ENCODE measurements around the gene NAA50.

The NAA50 gene

DNA sequence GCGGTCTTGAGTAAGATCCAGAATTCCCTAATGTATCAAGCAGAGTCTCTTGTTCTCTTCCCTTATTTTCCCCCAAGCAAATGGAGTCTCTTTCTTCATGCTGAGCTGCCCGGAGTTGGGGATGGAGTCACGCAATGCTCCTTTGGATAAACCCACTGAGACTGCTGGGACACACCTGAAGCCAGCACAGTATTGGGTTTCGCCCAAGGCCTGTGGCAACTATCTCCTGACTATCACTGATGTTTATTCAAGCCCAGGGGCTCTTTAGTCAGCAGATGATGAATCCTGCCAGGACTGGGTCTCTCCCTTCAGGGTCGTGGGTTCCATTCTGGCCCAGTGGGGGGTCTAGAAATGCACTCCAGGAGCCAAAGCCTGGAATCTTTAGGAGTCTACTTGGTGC is 60.9 kb downstream of the NAA50 start:
- no peak for DNase-seq (ENCODE audit: low spot score)

- DNase-seq (ENCODE audit: low spot score) = no peak
Observed at GRCh38 chr3:113684271-113684819, 61.7 kb downstream of the NAA50 start.

- no peak for DNase-seq (ENCODE audit: low spot score)
Observed at GRCh38 chr3:113678773-113679172, 67.3 kb downstream of the NAA50 start.

- no peak for DNase-seq (ENCODE audit: low spot score)
Observed at GRCh38 chr3:113677737-113678136, 68.3 kb downstream of the NAA50 start.

- no peak for DNase-seq (ENCODE audit: low spot score)
Observed at GRCh38 chr3:113676261-113676660, 69.8 kb downstream of the NAA50 start.

GRCh38 chr3:113673593-113673992 is 72.5 kb downstream of the NAA50 start:
- no peak for DNase-seq (ENCODE audit: low spot score)

DNA sequence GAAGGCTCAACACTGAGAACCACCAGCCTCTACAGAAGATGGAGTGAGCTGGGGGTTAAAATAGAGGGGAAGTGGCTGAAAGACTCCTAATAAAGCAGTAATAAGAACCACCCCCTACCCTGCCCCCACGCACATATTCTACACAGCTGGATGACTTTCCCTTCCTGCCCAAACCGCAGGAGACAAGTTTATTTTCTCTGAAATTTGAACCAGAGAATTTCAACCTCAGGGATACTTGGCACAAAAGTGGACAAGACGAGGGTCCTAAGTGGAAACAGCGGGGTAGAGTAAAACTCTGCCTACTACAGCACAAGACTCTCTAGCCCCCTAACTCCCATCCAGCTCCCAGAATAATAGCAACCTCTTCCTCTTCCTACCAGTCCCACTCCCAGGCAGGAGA is 78.0 kb downstream of the NAA50 start:
- DNase-seq (ENCODE audit: low spot score) = no peak
